Measurements from ENCODE around the gene TOX2. TPM values are rescaled to one million over a fixed set of nuclear protein-coding genes. Genes with fewer than 3 reads are reported as not detected.

TOX2 gene
- total RNA-seq, 3 donors from 2014 or later (not counting 1 experiment from before 2014, with no cell fraction given): 0.93 to 1.8 (median 1.2) TPM

DNA sequence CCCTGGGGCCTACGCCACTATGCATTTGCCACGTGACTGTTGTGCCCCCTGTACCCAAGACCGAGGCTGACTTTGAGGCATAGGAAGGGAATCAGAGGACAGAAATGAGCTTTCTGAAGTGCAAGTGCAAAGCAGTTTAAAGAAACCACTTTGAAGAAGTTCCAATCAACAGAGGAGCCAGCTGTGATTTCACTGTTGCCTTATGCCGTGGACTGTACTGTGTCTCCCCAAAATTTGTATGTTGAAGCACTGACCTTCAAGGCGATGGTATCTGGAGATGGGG is 161.2 kb downstream of the TOX2 start:
- Mint-ChIP-seq H3K4me1 (peaks cover 7 to 21% of the 10 kb centered on the region in 2 donors), H3K4me3 (no peak overlapping the region), H3K27me3 (ENCODE audit: low read depth in 2 of 2) (peaks cover 42 to 68% of the 10 kb centered on the region in 2 donors), H3K36me3 (no peaks in the 10 kb centered on the region), H3K9me3 (no peaks in the 10 kb centered on the region), H3K27ac (no peak overlapping the region)
- WGBS (ENCODE audit: insufficient coverage): 99% methylated on average over 5 of the region's 5 CpGs
- no peaks in the 10 kb centered on the region for H3K27me3 ChIP-seq (ENCODE audit: control insufficient read depth, insufficient read depth, low read length)
- DNase-seq: no peak
- ATAC-seq: no peak
- H3K4me3 ChIP-seq (ENCODE audit: low read length): no peak overlapping the region
- TF ChIP-seq, protein P1, sequence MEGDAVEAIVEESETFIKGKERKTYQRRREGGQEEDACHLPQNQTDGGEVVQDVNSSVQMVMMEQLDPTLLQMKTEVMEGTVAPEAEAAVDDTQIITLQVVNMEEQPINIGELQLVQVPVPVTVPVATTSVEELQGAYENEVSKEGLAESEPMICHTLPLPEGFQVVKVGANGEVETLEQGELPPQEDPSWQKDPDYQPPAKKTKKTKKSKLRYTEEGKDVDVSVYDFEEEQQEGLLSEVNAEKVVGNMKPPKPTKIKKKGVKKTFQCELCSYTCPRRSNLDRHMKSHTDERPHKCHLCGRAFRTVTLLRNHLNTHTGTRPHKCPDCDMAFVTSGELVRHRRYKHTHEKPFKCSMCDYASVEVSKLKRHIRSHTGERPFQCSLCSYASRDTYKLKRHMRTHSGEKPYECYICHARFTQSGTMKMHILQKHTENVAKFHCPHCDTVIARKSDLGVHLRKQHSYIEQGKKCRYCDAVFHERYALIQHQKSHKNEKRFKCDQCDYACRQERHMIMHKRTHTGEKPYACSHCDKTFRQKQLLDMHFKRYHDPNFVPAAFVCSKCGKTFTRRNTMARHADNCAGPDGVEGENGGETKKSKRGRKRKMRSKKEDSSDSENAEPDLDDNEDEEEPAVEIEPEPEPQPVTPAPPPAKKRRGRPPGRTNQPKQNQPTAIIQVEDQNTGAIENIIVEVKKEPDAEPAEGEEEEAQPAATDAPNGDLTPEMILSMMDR (IDR thresholded peaks at IDR 0.05): no peak
- peaks cover 16% of the 10 kb centered on the region for H3K4me1 ChIP-seq (ENCODE audit: control insufficient read depth, insufficient read depth, low read length)
- intact Hi-C loops (cut with micrococcal nuclease): no loop called here
- no peak overlapping the region for H3K27ac ChIP-seq (ENCODE audit: low read length)
- H3K36me3 ChIP-seq (ENCODE audit: control insufficient read depth, insufficient read depth, low read length): no peaks in the 10 kb centered on the region
- H3K9me3 ChIP-seq (ENCODE audit: control insufficient read depth, insufficient read depth, low read length): no peaks in the 10 kb centered on the region

DNA sequence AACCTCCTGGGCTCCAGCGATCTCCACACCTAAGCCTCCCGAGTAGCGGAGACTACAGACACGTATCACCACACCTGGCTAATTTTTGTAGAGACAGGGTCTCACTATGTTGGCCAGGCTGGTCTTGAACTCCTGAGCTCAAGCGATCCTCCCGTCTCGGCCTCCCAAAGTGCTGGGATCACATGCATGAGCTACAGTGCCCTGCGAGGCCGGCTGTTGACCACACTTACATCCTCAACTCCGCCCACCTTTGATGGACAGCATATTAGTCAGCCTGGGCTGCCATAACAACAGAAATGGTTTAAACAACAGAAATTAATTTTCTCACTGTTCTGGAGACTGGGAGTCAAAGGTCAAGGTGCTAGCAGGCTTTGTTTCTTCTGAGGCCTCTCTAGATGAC is 164.6 kb downstream of the TOX2 start:
- Mint-ChIP-seq H3K27me3 (ENCODE audit: low read depth in 2 of 2) (peaks cover 30 to 56% of the 10 kb centered on the region in 2 donors), H3K9me3 (no peaks in the 10 kb centered on the region), H3K27ac (no peak overlapping the region), H3K36me3 (no peaks in the 10 kb centered on the region), H3K4me1 (peaks cover 7 to 13% of the 10 kb centered on the region in 2 donors), H3K4me3 (no peak overlapping the region)
- TF ChIP-seq, protein P1 (IDR thresholded peaks at IDR 0.05): no peak
- 85% methylated on average over 10 of the region's 10 CpGs for WGBS (ENCODE audit: insufficient coverage)
- Histone ChIP-seq H3K27me3 (ENCODE audit: control insufficient read depth, insufficient read depth, low read length) (no peaks in the 10 kb centered on the region), H3K4me3 (ENCODE audit: low read length) (no peak overlapping the region), H3K9me3 (ENCODE audit: control insufficient read depth, insufficient read depth, low read length) (no peaks in the 10 kb centered on the region), H3K36me3 (ENCODE audit: control insufficient read depth, insufficient read depth, low read length) (no peaks in the 10 kb centered on the region), H3K4me1 (ENCODE audit: control insufficient read depth, insufficient read depth, low read length) (peaks cover 11% of the 10 kb centered on the region), H3K27ac (ENCODE audit: low read length) (no peak overlapping the region)
- ATAC-seq (no peak), DNase-seq (no peak)
- intact Hi-C loops (cut with micrococcal nuclease): no loop called here

DNA sequence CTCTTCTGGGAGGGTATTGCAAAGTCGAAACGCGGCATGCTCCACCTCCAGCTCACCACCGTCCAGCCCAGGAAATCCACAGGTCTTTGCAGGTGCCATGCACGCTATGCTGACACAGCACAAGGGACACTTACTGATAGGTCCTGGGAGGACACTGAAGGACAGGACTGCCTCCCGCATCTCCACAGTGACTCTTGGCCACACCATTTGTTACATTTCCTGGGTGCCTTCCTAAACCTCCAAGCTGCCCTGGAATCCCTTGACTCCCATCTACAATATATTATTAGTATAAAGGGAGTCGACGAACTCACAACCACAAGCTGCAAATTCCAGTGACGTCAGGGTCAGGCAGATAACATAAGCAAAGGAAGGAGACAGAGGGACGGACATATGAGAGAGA is 165.4 kb downstream of the TOX2 start:
- Mint-ChIP-seq H3K27me3 (ENCODE audit: low read depth in 2 of 2) (peaks cover 22 to 48% of the 10 kb centered on the region in 2 donors), H3K27ac (no peak overlapping the region), H3K4me3 (no peak overlapping the region), H3K4me1 (peaks cover under 1 to 7% of the 10 kb centered on the region in 2 donors), H3K36me3 (no peaks in the 10 kb centered on the region), H3K9me3 (no peaks in the 10 kb centered on the region)
- peaks cover 8% of the 10 kb centered on the region for H3K4me1 ChIP-seq (ENCODE audit: control insufficient read depth, insufficient read depth, low read length)
- no peaks in the 10 kb centered on the region for H3K36me3 ChIP-seq (ENCODE audit: control insufficient read depth, insufficient read depth, low read length)
- H3K4me3 ChIP-seq (ENCODE audit: low read length): no peak overlapping the region
- no peak overlapping the region for H3K27ac ChIP-seq (ENCODE audit: low read length)
- DNase-seq: no peak
- 69% methylated on average over 10 of the region's 10 CpGs for WGBS (ENCODE audit: insufficient coverage)
- no peaks in the 10 kb centered on the region for H3K27me3 ChIP-seq (ENCODE audit: control insufficient read depth, insufficient read depth, low read length)
- TF ChIP-seq, protein P1 (IDR thresholded peaks at IDR 0.05): no peak
- intact Hi-C loops (cut with micrococcal nuclease): loop anchor here (1.0 to 5.0 kb wide), 3 partner anchors 24 to 543 kb away; no protein-coding TSS in a partner anchor
- H3K9me3 ChIP-seq (ENCODE audit: control insufficient read depth, insufficient read depth, low read length): no peaks in the 10 kb centered on the region
- ATAC-seq: no peak

DNA sequence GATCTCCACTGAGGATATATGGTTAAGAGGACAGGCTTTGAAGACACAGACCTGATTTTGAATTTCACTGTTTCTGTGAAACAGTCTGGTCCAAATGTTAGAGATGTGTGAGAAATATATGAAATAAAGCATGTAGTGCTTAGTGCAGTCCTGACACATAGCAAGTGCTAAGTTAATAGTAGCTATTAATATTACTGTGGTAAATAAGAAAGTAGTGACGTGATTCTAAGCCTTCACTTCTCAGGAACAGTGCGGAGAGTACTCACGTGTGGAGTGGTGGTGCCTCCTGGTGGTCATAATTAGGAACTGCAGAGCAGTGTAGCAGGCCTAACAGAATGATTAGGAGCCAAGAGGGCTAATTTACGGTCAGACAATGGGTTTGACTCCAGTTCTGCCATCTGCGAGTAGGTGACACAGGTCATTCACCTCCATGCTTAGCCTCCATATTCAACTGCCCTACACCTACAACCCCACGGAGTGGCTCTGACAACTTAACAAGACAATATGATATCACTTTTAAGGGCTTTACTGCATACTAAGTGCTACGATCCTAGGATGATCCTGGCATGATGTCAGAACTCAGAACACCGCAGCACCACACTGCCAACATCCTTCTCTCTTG is 166.1 kb downstream of the TOX2 start:
- Mint-ChIP-seq H3K9me3 (no peaks in the 10 kb centered on the region), H3K27ac (no peak overlapping the region), H3K4me1 (no peaks in the 10 kb centered on the region), H3K36me3 (no peaks in the 10 kb centered on the region), H3K27me3 (ENCODE audit: low read depth in 2 of 2) (peaks cover 17 to 41% of the 10 kb centered on the region in 2 donors), H3K4me3 (no peak overlapping the region)
- Histone ChIP-seq H3K27ac (ENCODE audit: low read length) (no peak overlapping the region), H3K27me3 (ENCODE audit: control insufficient read depth, insufficient read depth, low read length) (no peaks in the 10 kb centered on the region), H3K36me3 (ENCODE audit: control insufficient read depth, insufficient read depth, low read length) (no peaks in the 10 kb centered on the region), H3K4me1 (ENCODE audit: control insufficient read depth, insufficient read depth, low read length) (peaks cover 4% of the 10 kb centered on the region), H3K9me3 (ENCODE audit: control insufficient read depth, insufficient read depth, low read length) (no peaks in the 10 kb centered on the region), H3K4me3 (ENCODE audit: low read length) (no peak overlapping the region)
- intact Hi-C loops (cut with micrococcal nuclease): loop anchor here (1.0 to 5.0 kb wide), 3 partner anchors 24 to 543 kb away; no protein-coding TSS in a partner anchor
- ATAC-seq: peak; percentile 96 to 99 (median 99)
- 26% methylated on average over 8 of the region's 8 CpGs for whole genome bisulfite sequencing (ENCODE audit: insufficient coverage)
- peak; percentile 72 to 92 for DNase-seq
- TF ChIP-seq, protein P1 (IDR thresholded peaks at IDR 0.05): peak; percentile 99
